PC-9 (cell line): ENCODE results near the gene RECQL5. TPM values are rescaled to one million over a fixed set of nuclear protein-coding genes. Genes with fewer than 3 reads are reported as not detected.

ENCODE experiments used
- BruUV-seq: library from RNA; stranded (reverse); fragments of 400-500 nt; replicated peaks from 2 replicates; lab custom pipeline; 2021; lab: Mats Ljungman, UMichigan
- CTCF ChIA-PET: fragments of 300-600 bp; sonication (Branson Sonifier 250); formaldehyde crosslinking; loops from one replicate; lab custom pipeline; 2022; ENCODE audit warnings: antibody characterized with exemption; lab: Charles Lee
- POLR2A ChIA-PET: fragments of 300-600 bp; sonication (Branson Sonifier 250); formaldehyde crosslinking; loops from one replicate; lab custom pipeline; 2022; ENCODE audit warnings: antibody characterized with exemption; ENCODE audit not compliant: unreplicated experiment; lab: Charles Lee
- DNase-seq, 2 experiments: peaks; one replicate each; pipeline versions ENCODE4 v3.0.0 to v3.0.0-alpha.2; 2015 to 2022; ENCODE audit warnings: mixed read lengths in 1 of 2
- H2AFZ ChIP-seq: fragments of 200-600 bp; sonication (generic); 2 replicates; pipeline ENCODE4 v1.8.1; 2017; ENCODE audit warnings: antibody characterized with exemption
- H3F3A ChIP-seq: fragments of 200-600 bp; sonication (generic); 2 replicates; pipeline ENCODE4 v1.8.1; 2017; ENCODE audit warnings: antibody characterized with exemption, mild to moderate bottlenecking, low read depth; ENCODE audit not compliant: insufficient read depth
- H3K27ac ChIP-seq: fragments of 200-600 bp; sonication (generic); 2 replicates; pipeline ENCODE4 v1.6.1; 2016; ENCODE audit warnings: mixed run types
- H3K27me3 ChIP-seq: fragments of 200-600 bp; sonication (generic); 2 replicates; pipeline ENCODE4 v1.6.1; 2016; ENCODE audit warnings: low read depth, mixed run types; ENCODE audit not compliant: insufficient read depth
- H3K36me3 ChIP-seq: fragments of 200-600 bp; sonication (generic); 2 replicates; pipeline ENCODE4 v1.6.1; 2016; ENCODE audit warnings: low read depth, mixed run types
- H3K4me1 ChIP-seq: fragments of 200-600 bp; sonication (generic); replicated peaks from 2 replicates; pipeline ENCODE4 v1.6.1; 2016; ENCODE audit warnings: mixed run types; ENCODE audit not compliant: insufficient read depth
- H3K4me2 ChIP-seq: fragments of 200-600 bp; sonication (generic); 2 replicates; pipeline ENCODE4 v1.6.1; 2017; ENCODE audit warnings: mixed run types
- H3K4me3 ChIP-seq: fragments of 200-600 bp; sonication (generic); 2 replicates; pipeline ENCODE4 v1.6.1; 2016; ENCODE audit warnings: mixed run types
- H3K79me2 ChIP-seq: fragments of 200-600 bp; sonication (generic); 2 replicates; pipeline ENCODE4 v1.6.1; 2017; ENCODE audit warnings: low read depth, mixed run types
- H3K9me2 ChIP-seq: fragments of 200-600 bp; sonication (generic); 2 replicates; pipeline ENCODE4 v1.8.1; 2017; ENCODE audit warnings: mild to moderate bottlenecking; ENCODE audit not compliant: insufficient read depth
- H3K9me3 ChIP-seq: fragments of 200-600 bp; sonication (generic); 2 replicates; pipeline ENCODE4 v1.8.1; 2016; ENCODE audit warnings: low read depth; ENCODE audit not compliant: insufficient read depth
- H4K20me1 ChIP-seq: fragments of 200-600 bp; sonication (generic); 2 replicates; pipeline ENCODE4 v1.8.1; 2017; ENCODE audit not compliant: insufficient read depth
- CTCF ChIP-seq: fragments of 200-600 bp; sonication (generic); conservative IDR thresholded peaks from 2 replicates; pipeline ENCODE4 v1.6.1; 2017; ENCODE audit warnings: mixed run types, antibody characterized with exemption, mild to moderate bottlenecking, moderate library complexity
- EZH2 ChIP-seq: fragments of 200-600 bp; sonication (generic); IDR thresholded peaks from 2 replicates; pipeline ENCODE4 v1.8.0; 2017; ENCODE audit warnings: antibody characterized with exemption, low read depth
- intact Hi-C: fragments of 100-400 bp; cut with micrococcal nuclease; formaldehyde crosslinking; loops from one replicate; pipeline ENCODE4 v1.10.0; 2022; ENCODE audit not compliant: unreplicated experiment
- total RNA-seq: library from RNA; stranded (reverse); gene quantifications from 2 replicates; pipeline ENCODE4 v1.2.3, GENCODE V29; 2021

Gene RECQL5
- total RNA-seq, 1 experiment from 2014 or later = 41.0 TPM

GRCh38 chr17:75698659-75699058 is 31.7 kb upstream of the RECQL5 start:
- peaks cover 71% of the 10 kb centered on the region for H3K4me1 ChIP-seq
- H3K9me3 ChIP-seq = no peaks in the 10 kb centered on the region
- BruUV-seq = no TSS peak
- H3K27ac ChIP-seq = peak overlapping the region; percentile 72; the same call in 1 of the 2 replicates
- no peak overlapping the region for H2AFZ ChIP-seq
- H3F3A ChIP-seq = peaks cover 59% of the 10 kb centered on the region
- H3K79me2 ChIP-seq = peaks cover 40% of the 10 kb centered on the region
- intact Hi-C loops = no loop called here
- no peaks in the 10 kb centered on the region for H3K27me3 ChIP-seq
- H3K9me2 ChIP-seq = no peaks in the 10 kb centered on the region
- H4K20me1 ChIP-seq = no peaks in the 10 kb centered on the region
- ChIA-PET CTCF (no interaction called here), POLR2A (interaction anchor here (0.6 to 0.7 kb wide), 2 partner anchors 8 to 9 kb away, joined by 3 read pairs; no protein-coding TSS in a partner anchor)
- H3K4me2 ChIP-seq = peak overlapping the region; percentile 52
- no peak for DNase-seq
- peaks cover 9% of the 10 kb centered on the region; the same call in 1 of the 2 replicates for H3K36me3 ChIP-seq
- H3K4me3 ChIP-seq = no peak overlapping the region
- no peak for TF ChIP-seq CTCF
- TF ChIP-seq EZH2 = no peak

- Histone ChIP-seq H3K9me2 (no peaks in the 10 kb centered on the region), H2AFZ (no peak overlapping the region), H3K9me3 (no peaks in the 10 kb centered on the region), H3K4me3 (no peak overlapping the region), H3K4me1 (peaks cover 71% of the 10 kb centered on the region), H3K79me2 (peaks cover 49% of the 10 kb centered on the region), H3K27me3 (no peaks in the 10 kb centered on the region), H4K20me1 (no peaks in the 10 kb centered on the region), H3F3A (peaks cover 59% of the 10 kb centered on the region), H3K27ac (peak overlapping the region; percentile 79), H3K4me2 (peak overlapping the region; percentile 60), H3K36me3 (peaks cover 8% of the 10 kb centered on the region; the same call in 1 of the 2 replicates)
- intact Hi-C loops = no loop called here
- ChIA-PET CTCF (no interaction called here), POLR2A (interaction anchor here (0.6 to 1.0 kb wide), 3 partner anchors 8 to 23 kb away, joined by 3 read pairs; partner anchors contain the start of gene ITGB4)
- peak in 1 of 2 experiments; percentile 48 for DNase-seq
- BruUV-seq = no TSS peak
- TF ChIP-seq CTCF = no peak
- TF ChIP-seq EZH2 = no peak
These were observed 30.8 kb upstream of the RECQL5 start for GRCh38 chr17:75697651-75698291.

GRCh38 chr17:75695830-75696271 is 28.9 kb upstream of the RECQL5 start:
- ChIA-PET POLR2A (no interaction called here), CTCF (no interaction called here)
- Histone ChIP-seq H3K4me3 (no peak overlapping the region), H3K4me1 (peaks cover 63% of the 10 kb centered on the region), H3K36me3 (peaks cover 18% of the 10 kb centered on the region; the same call in 1 of the 2 replicates), H3K9me3 (no peaks in the 10 kb centered on the region), H3K27me3 (no peaks in the 10 kb centered on the region), H3K27ac (peak overlapping the region; percentile 10; the same call in 1 of the 2 replicates), H3F3A (peaks cover 55% of the 10 kb centered on the region), H3K9me2 (no peaks in the 10 kb centered on the region), H2AFZ (no peak overlapping the region), H4K20me1 (no peaks in the 10 kb centered on the region), H3K4me2 (no peak overlapping the region), H3K79me2 (peaks cover 59% of the 10 kb centered on the region)
- BruUV-seq = no TSS peak
- TF ChIP-seq CTCF (no peak), EZH2 (no peak)
- intact Hi-C loops = no loop called here
- no peak for DNase-seq
